ENCODE results near the gene PDIA6. TPM values are rescaled to one million over a fixed set of nuclear protein-coding genes. Genes with fewer than 3 reads are reported as not detected.
"Not testable (repeated sequence)": the region's sequence is repeated elsewhere in the genome, so short reads cannot be mapped to it uniquely, and the experiment has no call there.

The PDIA6 gene
- total RNA-seq, 1 donor from 2014 or later = 180 TPM

DNA sequence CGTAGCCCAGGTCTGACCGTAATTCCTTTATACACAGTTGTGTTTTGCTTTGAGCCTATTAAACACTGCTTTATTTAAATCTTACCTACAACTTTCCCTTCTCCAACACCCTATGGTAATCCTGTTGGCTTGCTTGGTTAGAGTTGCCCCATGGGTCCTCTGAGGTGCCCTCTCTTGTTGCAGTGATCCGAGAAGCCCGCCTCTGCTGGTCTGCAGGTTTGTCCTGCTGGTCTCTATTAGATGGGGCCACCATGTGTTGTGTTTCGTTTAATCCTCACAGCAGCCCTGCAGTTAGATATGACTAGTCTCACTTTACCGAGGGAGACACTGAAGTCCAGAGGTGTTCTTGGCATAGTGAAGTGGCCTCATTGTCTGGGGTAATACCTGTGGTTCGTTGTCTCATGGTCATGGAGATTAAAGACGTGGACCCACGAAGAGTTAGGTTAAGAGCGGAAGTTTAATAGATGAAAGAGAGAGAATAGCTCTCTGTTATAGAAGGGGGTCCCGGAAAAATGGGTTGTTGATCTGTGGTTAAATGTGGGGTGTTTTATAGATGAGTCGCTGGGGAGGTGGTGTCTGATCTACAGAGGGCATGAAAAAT lies 7.2 kb upstream of the PDIA6 start:
- no peaks in the 10 kb centered on the region for H3K4me1 ChIP-seq
- no peak for DNase-seq
- TF ChIP-seq, protein P1, sequence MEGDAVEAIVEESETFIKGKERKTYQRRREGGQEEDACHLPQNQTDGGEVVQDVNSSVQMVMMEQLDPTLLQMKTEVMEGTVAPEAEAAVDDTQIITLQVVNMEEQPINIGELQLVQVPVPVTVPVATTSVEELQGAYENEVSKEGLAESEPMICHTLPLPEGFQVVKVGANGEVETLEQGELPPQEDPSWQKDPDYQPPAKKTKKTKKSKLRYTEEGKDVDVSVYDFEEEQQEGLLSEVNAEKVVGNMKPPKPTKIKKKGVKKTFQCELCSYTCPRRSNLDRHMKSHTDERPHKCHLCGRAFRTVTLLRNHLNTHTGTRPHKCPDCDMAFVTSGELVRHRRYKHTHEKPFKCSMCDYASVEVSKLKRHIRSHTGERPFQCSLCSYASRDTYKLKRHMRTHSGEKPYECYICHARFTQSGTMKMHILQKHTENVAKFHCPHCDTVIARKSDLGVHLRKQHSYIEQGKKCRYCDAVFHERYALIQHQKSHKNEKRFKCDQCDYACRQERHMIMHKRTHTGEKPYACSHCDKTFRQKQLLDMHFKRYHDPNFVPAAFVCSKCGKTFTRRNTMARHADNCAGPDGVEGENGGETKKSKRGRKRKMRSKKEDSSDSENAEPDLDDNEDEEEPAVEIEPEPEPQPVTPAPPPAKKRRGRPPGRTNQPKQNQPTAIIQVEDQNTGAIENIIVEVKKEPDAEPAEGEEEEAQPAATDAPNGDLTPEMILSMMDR (IDR thresholded peaks at IDR 0.05) = no peak
- ATAC-seq = no peak
- H3K4me3 ChIP-seq = no peak overlapping the region
- H3K27me3 ChIP-seq = peaks cover 4% of the 10 kb centered on the region
- H3K9me3 ChIP-seq = no peaks in the 10 kb centered on the region
- intact Hi-C loops (cut with DNase I) = no loop called here
- H3K27ac ChIP-seq = no peak overlapping the region
- H3K36me3 ChIP-seq = no peaks in the 10 kb centered on the region

DNA sequence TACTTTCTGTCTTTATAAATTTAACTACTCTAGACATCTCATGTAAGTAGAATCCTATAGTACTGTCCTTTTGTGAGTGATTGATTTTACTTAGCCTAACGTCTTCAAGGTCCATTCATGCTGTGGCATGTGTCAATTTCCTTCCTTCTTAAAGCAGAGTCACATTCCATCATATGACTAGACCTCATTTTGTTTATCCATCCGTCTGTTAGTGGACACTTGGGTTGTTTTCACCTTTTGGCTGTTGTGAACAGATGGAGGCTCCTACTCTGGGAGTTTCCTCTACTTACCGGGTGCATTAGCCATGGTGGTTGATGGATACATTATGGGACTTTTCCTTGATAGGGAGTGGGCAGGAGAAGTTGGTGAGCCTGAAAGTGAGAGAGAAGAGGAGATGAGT lies 6.4 kb upstream of the PDIA6 start:
- no peak for ATAC-seq
- no peak for DNase-seq
- peaks cover 4% of the 10 kb centered on the region for H3K27me3 ChIP-seq
- intact Hi-C loops (cut with DNase I) = no loop called here
- no peak overlapping the region for H3K27ac ChIP-seq
- no peaks in the 10 kb centered on the region for H3K9me3 ChIP-seq
- H3K4me1 ChIP-seq = no peaks in the 10 kb centered on the region
- no peak overlapping the region for H3K4me3 ChIP-seq
- TF ChIP-seq, protein P1 (IDR thresholded peaks at IDR 0.05) = no peak
- no peaks in the 10 kb centered on the region for H3K36me3 ChIP-seq

DNA sequence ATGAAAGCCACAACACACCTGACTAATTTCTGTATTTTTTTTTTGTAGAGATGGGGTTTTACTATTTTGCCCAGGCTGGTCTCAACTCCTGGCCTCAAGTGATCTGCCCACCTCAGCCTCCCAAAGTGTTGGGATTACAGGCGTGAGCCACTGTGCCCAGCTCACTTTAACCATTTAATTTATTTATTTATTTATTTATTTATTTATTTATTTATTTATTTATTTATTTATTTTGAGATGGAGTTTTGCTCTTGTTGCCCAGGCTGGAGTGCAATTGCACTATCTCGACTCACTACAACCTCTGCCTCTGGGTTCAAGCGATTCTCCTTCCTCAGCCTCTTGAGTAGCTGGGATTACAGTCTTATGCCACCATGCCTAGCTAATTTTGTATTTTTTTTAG lies 5.7 kb upstream of the PDIA6 start:
- H3K36me3 ChIP-seq; H3K4me1 ChIP-seq; H3K27ac ChIP-seq; H3K27me3 ChIP-seq; ATAC-seq; H3K9me3 ChIP-seq; DNase-seq; intact Hi-C loops (cut with DNase I); H3K4me3 ChIP-seq: not testable (repeated sequence)

DNA sequence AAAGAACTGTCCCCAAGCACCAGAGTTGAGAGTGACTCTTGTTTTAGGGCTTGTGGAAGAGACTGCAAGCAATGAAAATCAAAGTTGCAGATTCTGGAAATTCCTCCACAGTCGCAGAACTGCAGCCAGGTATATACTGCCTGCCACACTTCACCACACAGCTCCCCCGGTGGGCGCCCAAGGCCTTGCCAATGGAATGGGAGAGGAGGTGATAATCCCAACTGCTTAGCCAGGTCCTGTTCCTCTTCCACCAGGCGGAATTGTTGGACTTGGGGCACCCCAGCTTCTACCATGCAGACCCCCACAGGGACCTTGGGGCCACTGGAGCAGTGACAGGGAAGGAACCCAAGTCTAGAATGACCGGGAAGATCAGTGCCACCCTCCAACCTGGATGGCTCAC lies 4.8 kb upstream of the PDIA6 start:
- TF ChIP-seq, protein P1 (IDR thresholded peaks at IDR 0.05) = peak; percentile 16
- Histone ChIP-seq H3K9me3 (no peaks in the 10 kb centered on the region), H3K4me1 (peaks cover 4% of the 10 kb centered on the region), H3K27me3 (peaks cover 4% of the 10 kb centered on the region), H3K36me3 (no peaks in the 10 kb centered on the region), H3K27ac (no peak overlapping the region), H3K4me3 (no peak overlapping the region)
- intact Hi-C loops (cut with DNase I) = no loop called here
- ATAC-seq (no peak), DNase-seq (no peak)

DNA sequence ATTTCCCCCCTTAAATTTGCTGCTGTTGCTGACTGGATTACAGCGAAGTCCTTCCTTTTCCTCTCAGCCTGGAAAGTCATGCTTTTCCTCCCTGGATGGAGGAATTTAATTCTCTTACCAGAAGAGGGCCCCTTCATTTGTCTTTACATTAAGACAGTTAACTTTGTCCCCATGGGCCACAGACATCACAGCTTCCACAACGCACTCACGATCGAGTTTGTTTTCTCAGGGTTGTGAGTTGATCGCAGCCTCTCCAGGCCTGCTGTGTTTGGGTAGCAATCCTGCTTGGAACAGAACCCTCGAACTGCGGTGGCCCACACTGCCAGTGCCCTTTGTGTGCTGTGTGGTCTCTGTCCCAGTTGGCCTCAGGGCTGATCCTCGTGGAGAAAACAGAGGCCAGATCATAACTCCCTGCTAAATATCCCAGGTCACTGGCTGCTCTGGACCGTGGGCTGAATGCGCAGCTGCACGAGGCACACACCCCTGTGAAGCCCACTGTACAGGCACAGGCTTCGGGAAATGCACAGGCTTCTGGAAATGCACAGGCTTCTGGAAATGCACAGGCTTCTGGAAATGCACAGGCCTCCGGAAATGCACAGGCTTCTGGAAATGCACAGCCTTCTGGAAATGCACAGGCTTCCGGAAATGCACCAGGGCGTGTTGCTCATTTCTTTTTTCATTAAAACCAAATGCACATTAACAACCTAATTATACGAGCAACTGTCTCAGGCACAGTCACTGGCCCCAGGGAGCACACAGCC lies 2.2 kb upstream of the PDIA6 start:
- H3K27ac ChIP-seq = no peak overlapping the region
- no peaks in the 10 kb centered on the region for H3K36me3 ChIP-seq
- TF ChIP-seq, protein P1 (IDR thresholded peaks at IDR 0.05) = no peak
- H3K4me3 ChIP-seq = no peak overlapping the region
- ATAC-seq = no peak
- peaks cover 4% of the 10 kb centered on the region for H3K27me3 ChIP-seq
- no peaks in the 10 kb centered on the region for H3K9me3 ChIP-seq
- intact Hi-C loops (cut with DNase I) = no loop called here
- no peak for DNase-seq
- peaks cover 22% of the 10 kb centered on the region for H3K4me1 ChIP-seq

DNA sequence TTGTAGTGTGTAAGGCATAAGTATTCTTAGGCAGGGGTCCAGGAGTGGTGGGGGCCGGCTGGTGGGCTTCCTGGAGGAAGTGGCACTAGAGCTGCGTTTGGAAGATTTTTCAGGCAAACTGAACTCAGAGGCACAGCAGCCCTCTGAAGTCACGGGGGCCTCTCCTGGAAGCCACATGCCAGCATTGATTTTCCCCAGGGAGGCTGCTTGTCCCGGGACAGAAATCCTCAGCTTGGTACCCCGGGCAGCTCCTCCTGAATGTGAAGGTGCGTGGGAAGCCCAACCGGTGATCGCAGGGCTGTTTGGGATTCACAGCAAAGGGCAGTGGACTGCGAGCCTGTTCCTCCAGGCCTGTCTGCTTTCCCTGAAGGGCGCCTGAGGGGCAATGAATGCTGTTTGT lies 1.6 kb upstream of the PDIA6 start:
- intact Hi-C loops (cut with DNase I) = no loop called here
- Histone ChIP-seq H3K9me3 (no peaks in the 10 kb centered on the region), H3K4me1 (peaks cover 22% of the 10 kb centered on the region), H3K27ac (no peak overlapping the region), H3K4me3 (no peak overlapping the region), H3K36me3 (no peaks in the 10 kb centered on the region), H3K27me3 (peaks cover 3% of the 10 kb centered on the region)
- no peak for DNase-seq
- no peak for ATAC-seq
- TF ChIP-seq, protein P1 (IDR thresholded peaks at IDR 0.05) = no peak

DNA sequence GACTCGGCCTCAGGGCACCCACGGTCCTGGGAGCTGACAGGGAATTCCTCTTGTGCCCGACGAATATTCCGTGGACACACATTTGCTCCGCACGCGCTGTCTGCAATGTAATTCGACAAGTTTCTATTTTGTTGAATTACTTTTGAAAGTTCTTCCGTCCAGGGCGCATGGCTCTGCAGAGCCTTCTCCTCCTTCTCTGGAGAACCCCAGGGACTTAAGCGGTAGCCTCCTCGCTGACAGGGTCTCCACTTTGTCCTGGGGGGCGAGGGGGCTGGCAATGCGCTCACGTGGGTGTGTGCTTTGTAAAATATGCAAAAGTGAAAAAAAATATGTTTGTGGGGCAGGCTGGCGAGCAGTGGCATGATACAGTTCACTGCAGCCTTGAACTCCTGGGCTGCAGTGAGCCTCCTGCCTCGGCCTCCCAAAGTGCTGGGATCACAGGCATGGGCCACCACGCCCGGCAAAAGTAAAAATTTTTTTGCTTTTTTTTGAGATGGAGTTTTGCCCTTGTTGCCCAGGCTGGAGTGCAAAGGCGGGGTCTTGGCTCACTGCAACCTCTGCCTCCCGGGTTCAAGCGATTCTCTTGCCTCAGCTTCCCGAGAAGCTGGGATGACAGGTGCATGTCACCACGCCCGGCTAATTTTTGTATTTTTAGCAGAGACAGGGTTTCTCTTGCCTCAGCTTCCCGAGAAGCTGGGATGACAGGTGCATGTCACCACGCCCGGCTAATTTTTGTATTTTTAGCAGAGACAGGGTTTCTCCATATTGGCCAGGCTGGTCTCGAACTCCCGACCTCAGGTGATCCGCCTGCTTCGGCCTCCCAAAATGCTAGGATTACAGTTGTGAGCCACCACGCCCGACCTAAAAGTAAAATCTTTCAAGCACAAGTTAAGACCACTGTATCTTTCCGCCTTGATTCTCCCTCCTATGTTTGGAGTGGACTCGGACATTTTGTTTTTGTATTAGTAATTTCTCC lies 866 bp upstream of the PDIA6 start:
- Histone ChIP-seq H3K27ac (peak overlapping the region; percentile 73), H3K4me1 (peaks cover 27% of the 10 kb centered on the region), H3K4me3 (peak overlapping the region; percentile 73)
- intact Hi-C loops (cut with DNase I); ATAC-seq; H3K9me3 ChIP-seq; H3K27me3 ChIP-seq; DNase-seq; H3K36me3 ChIP-seq: not testable (repeated sequence)

Measured in upper lobe of right lung (tissue), 1 donor.